HepG2 (cell line): ENCODE data around the gene CREM. TPM values are rescaled to one million over a fixed set of nuclear protein-coding genes. Genes with fewer than 3 reads are reported as not detected.

Source experiments
- ATF7 ChIP-seq, 2 experiments: fragments of 450-650 bp in 1 of 2; sonication (generic) in 1 of 2; formaldehyde crosslinking in 1 of 2; IDR thresholded peaks; 2 replicates each; pipeline versions ENCODE4 v1.4.0 to v1.6.1; 2016 to 2020; ENCODE audit warnings: antibody characterized with exemption in 1 of 2, mild to moderate bottlenecking in 1 of 2, missing genetic modification reagents in 1 of 2
- CEBPB ChIP-seq: IDR thresholded peaks from 2 replicates; pipeline ENCODE4 v1.6.1; 2011; ENCODE audit warnings: low read depth, low read length, improper control_type of control experiment, borderline replicate concordance
- CENPBD1 ChIP-seq: sonication (generic); formaldehyde crosslinking; IDR thresholded peaks from 2 replicates; pipeline ENCODE4 v1.8.0; 2022; ENCODE audit warnings: missing genetic modification reagents, low read depth, mild to moderate bottlenecking, borderline replicate concordance
- HOXA3 ChIP-seq: sonication (generic); formaldehyde crosslinking; IDR thresholded peaks from 2 replicates; pipeline ENCODE4 v1.5.0; 2020; ENCODE audit warnings: missing genetic modification reagents
- JUNB ChIP-seq: sonication (generic); formaldehyde crosslinking; IDR thresholded peaks from 2 replicates; pipeline ENCODE4 v1.8.0; 2022; ENCODE audit warnings: missing genetic modification reagents, mild to moderate bottlenecking, borderline replicate concordance
- KDM2A ChIP-seq: sonication (generic); formaldehyde crosslinking; IDR thresholded peaks from 2 replicates; pipeline ENCODE4 v1.4.0; 2020; ENCODE audit warnings: low read depth, missing genetic modification reagents, borderline replicate concordance
- MATR3 ChIP-seq: sonication (generic); formaldehyde crosslinking; IDR thresholded peaks from 2 replicates; pipeline ENCODE4 v1.4.0; 2020; ENCODE audit warnings: missing genetic modification reagents
- MXD4 ChIP-seq: IDR thresholded peaks from 2 replicates; pipeline ENCODE4 v1.6.1; 2016; ENCODE audit warnings: mild to moderate bottlenecking, missing biosample characterization, missing genetic modification reagents
- POGZ ChIP-seq: sonication (generic); formaldehyde crosslinking; IDR thresholded peaks from 2 replicates; pipeline ENCODE4 v1.4.0; 2020; ENCODE audit warnings: mild to moderate bottlenecking, missing genetic modification reagents
- SMAD3 ChIP-seq: sonication (generic); formaldehyde crosslinking; IDR thresholded peaks from 2 replicates; pipeline ENCODE4 v1.4.0; 2020; ENCODE audit warnings: missing genetic modification reagents
- ZBTB20 ChIP-seq: sonication (generic); formaldehyde crosslinking; IDR thresholded peaks from 2 replicates; pipeline ENCODE4 v1.8.1; 2023; ENCODE audit warnings: missing genetic modification reagents, low read depth, mild to moderate bottlenecking, borderline replicate concordance
- ZFP82 ChIP-seq: sonication (generic); formaldehyde crosslinking; IDR thresholded peaks from 2 replicates; pipeline ENCODE4 v1.5.1; 2020; ENCODE audit warnings: mild to moderate bottlenecking, missing genetic modification reagents, borderline replicate concordance
- ZNF121 ChIP-seq: sonication (generic); formaldehyde crosslinking; IDR thresholded peaks from 2 replicates; pipeline ENCODE4 v1.5.0; 2020; ENCODE audit warnings: mild to moderate bottlenecking, missing genetic modification reagents
- ZNF383 ChIP-seq: sonication (generic); formaldehyde crosslinking; IDR thresholded peaks from 2 replicates; pipeline ENCODE4 v1.4.0; 2020; ENCODE audit warnings: missing genetic modification reagents, mild to moderate bottlenecking, borderline replicate concordance
- ZNF841 ChIP-seq: sonication (generic); formaldehyde crosslinking; IDR thresholded peaks from 2 replicates; pipeline ENCODE4 v1.8.1; 2023; ENCODE audit warnings: missing genetic modification reagents, borderline replicate concordance
- polyA plus RNA-seq, 8 experiments: library from polyadenylated mRNA; depleted of rRNA in 3 of 8; stranded (reverse) in 7 of 8; unstranded in 1 of 8; fragments of >200 nt; fragmentation: Illumina TruSeq in 4 of 8; extraction: Trizol in 4 of 8; gene quantifications; 2 replicates each; pipeline versions ENCODE4 v1.2.1 to v1.2.3, GENCODE V29; 2011 to 2016; ENCODE audit warnings: low read depth in 4 of 8, missing spikeins in 1 of 8, mixed read lengths in 1 of 8; ENCODE audit not compliant: insufficient read depth in 1 of 8
- total RNA-seq, 5 experiments: library from RNA; depleted of rRNA; stranded (reverse); fragments of >200 nt; fragmentation: Illumina TruSeq; extraction: Trizol; gene quantifications; 2 replicates each; pipeline ENCODE4 v1.2.3, GENCODE V29; 2016; ENCODE audit warnings: low read depth in 1 of 5
- TF ChIP-seq, protein P1 (sequence below): sonication (generic); formaldehyde crosslinking; IDR thresholded peaks from 2 replicates; pipeline ENCODE4 v1.8.0; 2022; ENCODE audit warnings: low read depth, missing genetic modification reagents
- TF ChIP-seq, protein P2 (sequence below): sonication (generic); formaldehyde crosslinking; IDR thresholded peaks from 2 replicates; pipeline ENCODE4 v1.9.0; 2022; ENCODE audit warnings: missing genetic modification reagents, mild to moderate bottlenecking, borderline replicate concordance
- TF ChIP-seq, protein P3 (sequence below): sonication (generic); formaldehyde crosslinking; IDR thresholded peaks from 2 replicates; pipeline ENCODE4 v1.8.0; 2022; ENCODE audit warnings: missing genetic modification reagents, mild to moderate bottlenecking, borderline replicate concordance
- TF ChIP-seq, protein P4 (sequence below): sonication (generic); formaldehyde crosslinking; IDR thresholded peaks from 2 replicates; pipeline ENCODE4 v1.5.0; 2020; ENCODE audit warnings: missing genetic modification reagents

Gene CREM
- total and polyA plus RNA-seq, 2 of the 13 experiments (the other 11 are each of a cell fraction or from before 2014, with no cell fraction given), result 21.3 to 25.4 TPM

DNA sequence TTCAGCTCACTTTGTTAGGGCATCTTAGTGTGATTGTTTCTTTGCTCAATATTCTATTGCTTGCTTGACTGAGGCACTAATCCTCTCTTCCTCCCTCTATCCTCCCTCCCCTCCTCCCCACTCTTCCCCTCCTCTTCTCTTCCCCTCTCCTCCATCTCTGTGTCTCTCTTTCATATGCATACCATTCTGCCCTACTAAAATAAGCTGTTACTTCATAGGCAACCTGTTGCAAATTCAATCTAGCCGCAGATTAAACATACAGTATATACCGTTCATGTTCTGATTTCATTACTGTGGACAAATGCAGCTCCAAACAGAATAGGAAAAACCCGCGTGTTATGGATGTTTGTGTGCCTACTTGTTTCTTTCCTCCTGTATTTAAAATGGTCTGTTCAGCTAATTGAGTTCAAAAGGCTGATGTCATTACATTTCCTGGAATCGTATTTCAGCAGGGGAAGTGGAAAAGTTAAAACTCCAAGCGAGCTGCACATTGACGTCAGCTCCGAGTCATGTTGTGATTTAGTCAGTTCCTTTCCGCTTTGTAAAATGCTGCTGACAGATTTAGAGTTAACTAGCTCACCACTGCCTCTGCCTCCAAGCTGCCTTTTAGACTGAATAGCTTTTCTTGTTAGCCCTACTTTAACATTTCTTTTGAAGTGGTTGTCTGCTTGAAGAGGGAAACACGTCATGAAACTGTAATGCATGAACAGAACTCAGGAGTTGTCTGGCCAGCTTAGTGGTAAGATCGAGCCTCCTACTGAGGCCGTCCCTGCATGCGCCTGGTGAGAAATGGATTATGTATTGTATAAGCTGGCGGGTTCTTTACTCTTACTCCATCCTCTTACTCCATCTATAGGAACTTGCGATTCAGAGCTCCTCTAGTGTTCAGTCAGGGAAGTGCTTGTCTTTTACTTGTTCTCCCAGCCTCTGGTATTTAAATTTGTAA, 69.0 kb downstream of the CREM start (continued):
- TF ChIP-seq, protein P1, sequence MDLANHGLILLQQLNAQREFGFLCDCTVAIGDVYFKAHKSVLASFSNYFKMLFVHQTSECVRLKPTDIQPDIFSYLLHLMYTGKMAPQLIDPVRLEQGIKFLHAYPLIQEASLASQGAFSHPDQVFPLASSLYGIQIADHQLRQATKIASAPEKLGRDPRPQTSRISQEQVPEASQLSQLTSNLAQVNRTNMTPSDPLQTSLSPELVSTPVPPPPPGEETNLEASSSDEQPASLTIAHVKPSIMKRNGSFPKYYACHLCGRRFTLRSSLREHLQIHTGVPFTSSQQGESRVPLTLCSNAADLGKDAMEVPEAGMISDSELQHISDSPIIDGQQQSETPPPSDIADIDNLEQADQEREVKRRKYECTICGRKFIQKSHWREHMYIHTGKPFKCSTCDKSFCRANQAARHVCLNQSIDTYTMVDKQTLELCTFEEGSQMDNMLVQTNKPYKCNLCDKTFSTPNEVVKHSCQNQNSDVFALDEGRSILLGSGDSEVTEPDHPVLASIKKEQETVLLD (CRISPR knock-in tag), result no peak
- TF ChIP-seq ZNF383, result no peak
- TF ChIP-seq ATF7 (IDR thresholded peaks at IDR 0.05), result 0 out of 2 replicates have a peak, but pooled peaks have one; percentile 1
- TF ChIP-seq ATF7 (CRISPR knock-in tag; IDR thresholded peaks at IDR 0.05), result no peak
- TF ChIP-seq ZBTB20 (CRISPR knock-in tag), result 0 out of 2 replicates have a peak, but pooled peaks have one; percentile 15
- TF ChIP-seq HOXA3 (CRISPR knock-in tag), result peak; percentile 77
- TF ChIP-seq POGZ (CRISPR knock-in tag), result no peak
- 0 out of 2 replicates have a peak, but pooled peaks have one; percentile 60 for TF ChIP-seq SMAD3 (CRISPR knock-in tag)
- TF ChIP-seq ZNF841 (CRISPR knock-in tag), result no peak
- no peak for TF ChIP-seq KDM2A
- no peak for TF ChIP-seq JUNB (CRISPR knock-in tag)
- TF ChIP-seq, protein P2, sequence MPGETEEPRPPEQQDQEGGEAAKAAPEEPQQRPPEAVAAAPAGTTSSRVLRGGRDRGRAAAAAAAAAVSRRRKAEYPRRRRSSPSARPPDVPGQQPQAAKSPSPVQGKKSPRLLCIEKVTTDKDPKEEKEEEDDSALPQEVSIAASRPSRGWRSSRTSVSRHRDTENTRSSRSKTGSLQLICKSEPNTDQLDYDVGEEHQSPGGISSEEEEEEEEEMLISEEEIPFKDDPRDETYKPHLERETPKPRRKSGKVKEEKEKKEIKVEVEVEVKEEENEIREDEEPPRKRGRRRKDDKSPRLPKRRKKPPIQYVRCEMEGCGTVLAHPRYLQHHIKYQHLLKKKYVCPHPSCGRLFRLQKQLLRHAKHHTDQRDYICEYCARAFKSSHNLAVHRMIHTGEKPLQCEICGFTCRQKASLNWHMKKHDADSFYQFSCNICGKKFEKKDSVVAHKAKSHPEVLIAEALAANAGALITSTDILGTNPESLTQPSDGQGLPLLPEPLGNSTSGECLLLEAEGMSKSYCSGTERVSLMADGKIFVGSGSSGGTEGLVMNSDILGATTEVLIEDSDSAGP (CRISPR knock-in tag), result no peak
- TF ChIP-seq CEBPB, result 0 out of 2 replicates have a peak, but pooled peaks have one; percentile 0
- TF ChIP-seq, protein P3, sequence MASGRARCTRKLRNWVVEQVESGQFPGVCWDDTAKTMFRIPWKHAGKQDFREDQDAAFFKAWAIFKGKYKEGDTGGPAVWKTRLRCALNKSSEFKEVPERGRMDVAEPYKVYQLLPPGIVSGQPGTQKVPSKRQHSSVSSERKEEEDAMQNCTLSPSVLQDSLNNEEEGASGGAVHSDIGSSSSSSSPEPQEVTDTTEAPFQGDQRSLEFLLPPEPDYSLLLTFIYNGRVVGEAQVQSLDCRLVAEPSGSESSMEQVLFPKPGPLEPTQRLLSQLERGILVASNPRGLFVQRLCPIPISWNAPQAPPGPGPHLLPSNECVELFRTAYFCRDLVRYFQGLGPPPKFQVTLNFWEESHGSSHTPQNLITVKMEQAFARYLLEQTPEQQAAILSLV (CRISPR knock-in tag), result no peak
- TF ChIP-seq ZFP82 (CRISPR knock-in tag), result no peak
- TF ChIP-seq, protein P4, sequence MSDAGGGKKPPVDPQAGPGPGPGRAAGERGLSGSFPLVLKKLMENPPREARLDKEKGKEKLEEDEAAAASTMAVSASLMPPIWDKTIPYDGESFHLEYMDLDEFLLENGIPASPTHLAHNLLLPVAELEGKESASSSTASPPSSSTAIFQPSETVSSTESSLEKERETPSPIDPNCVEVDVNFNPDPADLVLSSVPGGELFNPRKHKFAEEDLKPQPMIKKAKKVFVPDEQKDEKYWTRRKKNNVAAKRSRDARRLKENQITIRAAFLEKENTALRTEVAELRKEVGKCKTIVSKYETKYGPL (CRISPR knock-in tag), result 0 out of 2 replicates have a peak, but pooled peaks have one; percentile 55
- TF ChIP-seq MXD4 (CRISPR knock-in tag), result 0 out of 2 replicates have a peak, but pooled peaks have one; percentile 21
- TF ChIP-seq MATR3 (CRISPR knock-in tag), result no peak
- peak; percentile 24; the same call in 1 of the 2 replicates for TF ChIP-seq ZNF121 (CRISPR knock-in tag)
- no peak for TF ChIP-seq CENPBD1
